HG02943 (cell line): ENCODE measurements around the gene INSYN1.

Experiments
- ATAC-seq: cut with Tn5 transposase; IDR thresholded peaks from one replicate; pipeline ENCODE4 v1.9.1; 2021; ENCODE audit warnings: mild to moderate bottlenecking, low read depth, moderate library complexity; ENCODE audit not compliant: unreplicated experiment

INSYN1 gene

DNA sequence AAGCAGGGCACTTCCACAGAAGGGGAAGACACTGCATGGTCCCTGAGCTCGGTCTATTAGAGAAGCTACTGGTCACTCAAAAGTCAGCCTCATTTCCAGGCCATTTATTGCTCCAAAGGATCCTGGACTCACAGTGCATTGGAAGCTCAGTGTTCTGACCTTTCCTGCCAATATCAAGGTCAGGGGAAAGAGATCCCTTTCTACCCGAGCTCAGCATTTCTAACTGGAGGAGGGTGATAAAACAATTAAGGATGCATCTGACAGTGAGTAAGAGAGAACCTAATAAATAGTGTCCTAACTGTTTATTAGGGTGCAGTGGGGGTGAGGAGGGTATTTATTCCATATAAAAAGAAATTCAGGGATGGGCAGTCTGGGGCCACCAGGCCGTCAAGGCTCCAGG lies 26.8 kb upstream of the INSYN1 start:
- ATAC-seq, result no peak

GRCh38 chr15:73777741-73778140 lies 24.6 kb upstream of the INSYN1 start:
- ATAC-seq, result no peak

GRCh38 chr15:73773428-73773827 lies 20.3 kb upstream of the INSYN1 start:
- no peak for ATAC-seq

DNA sequence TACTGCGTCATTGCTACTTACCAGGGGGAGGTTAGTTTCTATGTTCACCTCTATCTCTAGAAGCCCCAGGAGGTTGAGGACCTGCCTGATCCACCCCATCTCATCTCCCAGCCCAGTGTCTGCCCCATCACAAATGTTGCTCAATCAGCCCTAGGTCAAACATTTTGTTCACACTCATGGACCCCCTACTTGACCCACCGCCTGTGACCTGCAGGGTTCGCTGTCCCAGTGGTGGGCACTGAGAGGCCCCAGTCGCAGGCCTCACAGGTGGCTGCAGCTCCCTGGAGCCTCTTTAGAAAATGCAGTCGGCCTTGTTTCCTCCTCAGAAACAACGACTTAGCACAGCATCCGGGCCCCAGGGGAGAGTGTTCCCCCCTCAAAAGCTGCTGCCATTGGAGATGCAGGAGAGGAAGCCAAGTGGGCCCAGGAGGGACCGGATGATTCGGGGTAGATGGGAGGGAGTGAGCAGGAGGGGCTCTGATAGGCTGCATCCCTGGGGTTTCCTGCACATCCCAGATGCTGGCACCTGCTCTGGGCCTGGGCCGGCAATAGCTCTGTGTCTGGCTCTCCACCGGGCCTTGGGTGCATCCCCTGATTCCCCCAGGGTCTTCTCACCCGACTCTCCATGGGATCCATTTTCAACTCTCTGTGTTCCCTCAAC lies 18.4 kb upstream of the INSYN1 start:
- ATAC-seq, result no peak

DNA sequence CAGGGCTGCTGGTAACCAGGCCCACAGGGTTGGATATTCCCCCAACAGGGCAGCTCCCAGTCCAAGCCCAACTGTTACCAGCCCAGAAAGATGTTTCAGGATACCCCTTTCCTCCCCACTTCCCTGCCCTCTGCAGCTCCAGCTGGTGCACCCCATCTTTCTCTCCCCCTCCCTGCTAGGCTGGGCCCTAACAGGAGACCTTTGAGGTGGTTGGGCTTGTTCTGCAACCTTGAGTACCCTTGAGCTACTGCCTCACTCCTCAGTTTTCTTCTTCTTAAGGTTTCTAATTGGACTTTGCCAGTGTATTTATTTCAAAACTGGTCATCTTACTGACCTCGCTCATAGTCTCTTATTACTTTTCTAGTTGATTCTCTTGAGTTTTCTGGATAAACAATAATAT lies 16.9 kb upstream of the INSYN1 start:
- no peak for ATAC-seq

DNA sequence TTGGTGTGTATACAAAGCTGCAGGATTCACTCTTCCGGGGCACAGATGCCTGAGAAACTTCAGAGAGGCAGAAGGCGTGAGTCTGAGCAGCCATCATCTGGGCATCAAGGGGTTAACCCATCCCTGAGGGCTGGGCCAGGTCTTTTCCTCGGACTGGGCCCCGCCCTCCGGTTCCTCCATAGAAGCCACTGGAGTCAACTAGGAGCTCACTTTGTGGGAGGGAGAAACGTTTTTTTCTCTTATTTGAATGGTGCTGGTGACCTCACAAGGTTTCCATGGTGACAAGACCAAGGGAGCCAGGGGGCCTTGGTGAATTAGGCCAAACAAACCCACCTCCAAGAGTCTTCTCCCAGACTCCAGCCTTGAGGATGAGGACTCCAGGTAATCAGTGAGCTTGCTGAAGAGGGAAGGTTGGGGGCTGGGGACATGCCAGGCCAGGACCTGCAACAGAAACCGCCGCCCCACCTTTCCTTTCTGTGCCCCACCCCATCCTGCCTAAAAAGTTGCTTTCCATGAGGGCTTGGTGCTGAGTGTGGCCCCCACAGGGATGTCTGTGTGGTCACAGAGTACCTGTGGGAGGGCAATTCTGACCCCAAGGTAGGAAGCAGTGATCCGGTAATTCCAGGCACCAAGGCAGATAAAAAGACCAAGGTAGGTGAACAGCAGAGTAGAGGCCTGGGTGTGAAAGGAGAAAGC lies 14.8 kb upstream of the INSYN1 start:
- ATAC-seq, result no peak

GRCh38 chr15:73766598-73766997 lies 13.4 kb upstream of the INSYN1 start:
- no peak for ATAC-seq

DNA sequence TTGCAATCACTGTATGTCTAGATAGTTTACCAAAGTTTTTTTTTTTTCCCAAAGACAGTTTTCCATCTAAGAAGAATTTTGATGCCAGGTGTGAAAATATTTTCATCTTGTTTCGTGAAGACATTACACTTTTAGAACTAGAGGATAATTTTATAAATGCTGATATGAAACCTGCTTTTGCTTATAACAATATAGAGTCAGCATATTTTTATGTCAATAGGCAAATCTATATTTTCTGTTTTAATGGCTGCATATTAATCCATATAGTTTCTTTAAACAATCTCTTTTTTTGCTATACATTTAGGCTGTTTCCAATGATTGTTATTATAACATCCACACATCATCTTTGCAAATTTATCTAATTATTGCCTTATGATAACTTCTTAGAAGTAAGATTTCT lies 12.6 kb upstream of the INSYN1 start:
- ATAC-seq, result no peak

GRCh38 chr15:73763931-73764330 lies 10.8 kb upstream of the INSYN1 start:
- ATAC-seq, result no peak

DNA sequence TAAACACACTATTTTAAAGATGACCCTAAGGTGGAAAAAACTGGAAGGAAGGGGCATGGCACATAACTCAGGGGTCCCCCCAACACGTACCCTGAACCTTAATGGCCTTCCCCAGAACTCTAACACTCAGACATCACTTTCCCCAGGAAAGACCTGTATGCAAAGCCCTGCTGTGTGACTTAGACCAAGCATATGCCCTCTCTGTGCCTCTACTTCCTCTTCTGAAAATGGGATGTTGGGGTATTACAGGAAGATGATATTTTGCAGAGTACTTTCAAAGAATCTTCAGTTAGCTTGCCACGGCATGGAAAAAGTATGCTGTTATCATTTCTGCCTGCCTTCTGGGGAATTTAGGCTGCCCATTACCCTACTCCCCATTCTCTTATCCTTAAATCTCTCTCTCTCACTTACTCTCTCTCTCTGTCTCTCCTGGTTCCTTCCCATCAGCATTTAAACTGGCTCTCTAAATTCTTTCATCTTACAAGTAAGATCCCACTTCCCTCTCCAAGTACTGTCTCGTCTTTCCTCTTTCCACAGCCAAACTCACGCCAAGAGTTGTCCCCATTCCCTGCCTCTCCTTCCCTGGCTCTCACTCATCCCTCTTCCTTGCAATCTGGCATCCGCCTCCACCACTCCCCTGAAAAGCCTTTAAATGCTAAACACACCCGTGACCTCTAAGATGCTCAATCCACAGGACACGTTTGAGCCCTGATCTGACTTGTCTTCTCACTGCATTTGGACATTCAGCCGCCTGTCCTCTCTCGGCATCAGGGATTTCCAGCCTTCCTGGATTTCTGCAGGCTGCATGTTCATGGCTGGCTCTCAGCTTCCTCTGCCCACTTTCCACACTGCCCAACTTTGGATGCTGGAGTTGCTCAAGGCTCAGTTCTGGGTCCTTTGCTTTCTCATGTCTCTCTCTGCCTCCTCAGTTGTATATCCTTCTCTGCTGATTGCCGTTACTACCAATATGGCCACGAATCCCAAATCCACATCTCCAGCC lies 7.5 kb upstream of the INSYN1 start:
- ATAC-seq, result no peak

DNA sequence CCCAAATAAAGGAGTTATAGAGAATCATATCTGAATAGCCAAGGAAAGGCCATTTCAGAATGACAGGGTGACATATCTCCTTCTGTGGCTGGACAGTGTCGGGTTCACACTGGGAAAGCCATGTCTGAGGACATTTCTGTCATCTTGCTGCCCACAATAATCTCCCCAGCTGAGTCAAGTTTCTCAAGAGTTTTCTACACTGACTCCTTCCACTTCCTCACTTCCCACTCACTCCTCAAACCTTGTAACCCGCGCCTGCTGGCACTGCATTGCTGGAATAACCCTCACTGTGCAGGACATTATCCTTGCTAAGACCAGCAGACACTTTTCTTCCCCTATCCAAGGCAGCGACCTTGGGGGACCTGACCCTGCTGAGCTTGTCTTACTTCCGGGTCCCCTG lies 5.3 kb upstream of the INSYN1 start:
- no peak for ATAC-seq

- no peak for ATAC-seq
Measured at GRCh38 chr15:73757571-73757970, 4.4 kb upstream of the INSYN1 start.

GRCh38 chr15:73756947-73757513 lies 3.9 kb upstream of the INSYN1 start:
- no peak for ATAC-seq

DNA sequence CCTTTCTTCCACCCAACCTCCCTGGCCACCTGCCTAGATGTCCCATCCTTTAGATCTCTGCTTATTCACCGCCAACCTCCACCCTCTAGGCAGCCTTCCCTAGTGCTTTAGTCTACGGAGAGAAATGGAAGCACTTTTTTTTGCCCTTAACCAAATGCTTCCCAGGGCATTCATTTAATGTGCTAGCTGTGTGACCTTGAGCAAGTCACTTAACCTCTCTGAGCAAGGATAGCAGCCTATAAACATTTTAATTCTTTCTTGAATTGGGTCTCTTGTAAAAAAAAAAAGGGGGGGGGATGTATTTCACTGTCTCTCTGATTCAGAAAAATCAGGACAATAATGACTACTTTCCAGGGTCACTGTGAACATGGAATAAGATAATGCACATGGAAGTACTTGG lies 3.2 kb upstream of the INSYN1 start:
- ATAC-seq, result no peak

- no peak for ATAC-seq
Measured at GRCh38 chr15:73755946-73756345, 2.8 kb upstream of the INSYN1 start.

GRCh38 chr15:73755481-73755880 lies 2.3 kb upstream of the INSYN1 start:
- ATAC-seq, result no peak

GRCh38 chr15:73754461-73754860 lies 1.3 kb upstream of the INSYN1 start:
- ATAC-seq, result no peak

DNA sequence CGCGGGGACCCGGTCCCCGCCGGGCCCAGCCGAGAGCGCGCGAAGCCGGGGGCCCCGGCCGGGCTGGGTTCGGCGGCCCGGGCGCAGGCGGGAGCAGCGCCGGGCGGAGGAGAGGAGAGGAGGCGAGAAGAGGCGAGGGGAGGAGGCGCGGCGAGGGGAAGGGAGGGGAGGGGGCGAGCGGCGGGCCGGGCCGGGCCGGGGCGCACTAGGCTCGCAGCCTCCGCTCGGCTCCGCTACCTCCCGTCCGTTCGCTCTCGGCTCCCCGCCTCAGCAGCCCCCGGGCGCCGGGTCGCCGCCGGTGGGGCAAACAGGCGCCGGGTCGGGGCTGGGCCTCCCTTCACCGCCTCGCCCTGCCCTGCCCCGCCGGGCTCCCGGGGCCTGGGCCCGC lies 351 bp downstream of the INSYN1 start:
- no peak for ATAC-seq

DNA sequence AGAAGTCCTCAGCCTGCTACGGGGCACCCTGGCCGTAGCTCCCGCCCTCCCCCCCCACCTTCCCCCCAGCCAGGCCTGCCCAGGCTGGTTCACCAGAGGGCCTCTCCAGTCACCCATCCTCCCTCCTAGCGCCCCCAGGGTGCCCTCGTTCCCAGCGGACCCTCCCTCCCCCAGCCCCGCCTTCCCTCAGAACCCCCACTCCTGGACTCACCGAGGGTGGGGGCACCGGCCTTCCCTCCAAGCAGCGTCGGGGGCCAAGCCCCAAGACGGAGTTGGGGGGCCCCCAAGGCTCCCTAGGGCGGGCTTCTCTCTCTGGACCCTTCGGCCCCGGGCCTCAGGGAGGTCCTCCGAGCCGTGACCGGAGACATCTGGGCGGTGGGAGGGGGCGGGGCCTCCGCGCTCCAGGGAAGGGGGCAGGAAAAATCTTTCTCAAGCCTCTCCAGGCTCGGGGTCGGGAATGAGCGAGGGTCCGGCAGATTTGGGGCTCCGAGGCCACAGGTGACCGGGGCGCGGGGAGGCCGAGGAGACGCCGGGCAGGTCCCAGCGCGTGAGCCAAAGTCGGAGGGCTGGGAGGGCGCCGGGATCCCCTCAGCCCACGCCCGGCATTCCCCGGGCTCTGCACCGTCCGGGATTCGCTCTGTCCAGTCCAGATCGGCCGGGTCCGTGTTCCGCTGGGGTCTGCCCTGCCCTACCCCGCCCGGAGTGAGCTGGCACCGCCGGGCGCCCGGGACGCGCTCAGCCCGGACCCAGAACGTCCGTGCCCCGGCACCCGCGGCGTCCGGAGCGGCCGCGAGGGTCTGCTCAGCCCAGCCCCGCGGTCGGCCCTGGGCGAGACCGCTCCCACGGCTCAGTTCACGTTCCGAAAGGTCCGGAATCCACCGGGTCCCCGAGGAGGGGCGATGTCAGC lies 999 bp downstream of the INSYN1 start:
- no peak for ATAC-seq

- ATAC-seq, result no peak
Measured at GRCh38 chr15:73751511-73751898, 1.6 kb downstream of the INSYN1 start.
